Right lobe of liver (tissue), 4 donors: ENCODE results near the gene DYNLRB1.

Source experiments
- CTCF ChIP-seq, 4 donors: fragments of 200-600 bp in 3 of 4; fragments of 450-650 bp in 1 of 4; IDR thresholded peaks; one replicate each; pipeline versions ENCODE4 v1.5.1 to v1.8.0; 2016 to 2022; ENCODE audit warnings: antibody characterized with exemption in 4 of 4, mild to moderate bottlenecking in 2 of 4
- POLR2A ChIP-seq: fragments of 450-650 bp; IDR thresholded peaks from one replicate; pipeline ENCODE4 v1.6.1; 2017; ENCODE audit warnings: antibody characterized with exemption, mild to moderate bottlenecking
- donor health status: DM: no; HTN: no; CAD: no.
- donor health status: DM: no; HTN: no; CAD: no.
- donor health status: DM: no; HTN: yes; CAD: no.

GRCh38 chr20:34546751-34547181 lies 30.5 kb downstream of the DYNLRB1 start:
- TF ChIP-seq CTCF (IDR thresholded peaks at IDR 0.05) (no peak), POLR2A (no peak)
